ENCODE results near the gene LILRB1.
"Not testable (repeated sequence)": the region's sequence is repeated elsewhere in the genome, so short reads cannot be mapped to it uniquely, and the experiment has no call there.

LILRB1 gene

DNA sequence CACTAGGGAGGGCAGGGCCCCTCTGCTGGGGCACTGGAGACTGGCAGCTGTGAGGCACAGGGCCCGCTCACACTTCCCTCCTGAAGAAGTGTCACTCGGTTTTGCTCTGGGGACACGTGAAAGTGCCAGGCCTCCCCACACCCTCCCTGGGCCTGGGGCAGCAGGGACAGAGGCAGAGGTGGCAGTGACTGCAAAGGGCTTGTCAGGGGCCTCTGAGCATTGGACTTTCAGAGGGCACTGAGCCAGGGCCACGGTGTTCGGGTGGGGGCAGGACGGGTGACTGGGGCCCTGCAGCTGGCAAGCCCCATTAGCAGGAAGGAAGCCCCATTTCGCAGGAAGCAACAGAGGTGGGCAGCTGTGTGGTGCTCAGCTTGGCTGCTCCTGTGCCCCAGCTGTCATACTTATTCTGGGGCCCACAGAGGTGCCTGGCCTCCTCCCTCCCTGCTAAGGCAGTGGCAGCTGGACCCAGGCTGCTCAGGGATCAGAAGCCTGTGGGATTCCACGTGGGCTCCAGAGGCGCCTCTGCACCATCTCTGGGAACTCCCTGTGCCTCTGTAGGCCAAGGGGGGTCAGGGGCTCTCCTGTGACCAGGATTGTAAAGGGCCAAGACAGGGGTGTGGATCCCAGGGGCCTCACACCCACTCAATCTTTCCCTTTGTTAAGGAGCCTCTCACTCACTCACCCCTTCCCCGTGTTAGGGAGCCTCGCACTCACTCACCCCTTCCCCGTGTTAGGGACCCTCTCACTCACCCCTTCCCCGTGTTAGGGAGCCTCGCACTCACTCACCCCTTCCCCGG is 5.2 kb upstream of the LILRB1 start:
- DNase-seq = not testable (repeated sequence)

DNA sequence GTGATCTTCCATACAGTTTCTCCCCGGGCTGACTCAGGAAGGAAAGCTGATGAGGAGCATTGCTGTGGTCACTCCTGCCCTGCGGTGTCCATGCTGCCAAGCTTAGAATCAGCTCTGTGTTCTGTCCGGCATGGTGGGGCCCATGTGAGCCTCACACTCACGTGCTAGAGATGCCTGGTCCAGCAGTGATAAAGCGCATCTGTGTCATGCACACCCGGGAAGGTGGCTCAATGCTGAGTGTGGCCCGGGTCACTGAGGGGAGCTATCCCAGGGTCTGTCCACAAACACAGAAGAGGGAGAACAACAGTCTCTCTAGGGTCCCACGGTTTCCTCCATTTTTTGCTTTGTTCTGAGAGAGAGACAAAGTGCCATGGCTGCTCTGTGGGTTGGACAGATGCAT is 3.5 kb upstream of the LILRB1 start:
- DNase-seq = no peak

DNA sequence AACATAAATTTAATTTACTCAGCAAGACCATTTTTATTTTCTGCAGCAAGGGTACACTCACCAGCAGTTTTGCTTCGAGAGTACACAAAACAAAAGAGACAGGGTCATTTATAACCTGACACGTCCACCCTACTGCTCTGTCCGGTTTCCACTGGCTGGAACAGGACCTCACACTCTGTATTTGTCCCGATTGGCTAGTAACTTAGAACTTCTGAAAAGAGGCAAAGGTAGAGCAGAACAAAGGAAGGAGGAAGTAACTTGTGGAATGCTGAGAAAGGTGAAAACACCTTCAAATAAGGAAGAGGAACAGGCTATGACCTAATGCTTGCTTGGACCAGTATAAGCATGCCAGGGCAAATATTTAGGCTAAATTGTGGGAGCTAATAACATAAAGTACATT is 2.4 kb upstream of the LILRB1 start:
- not testable (repeated sequence) for DNase-seq

GRCh38 chr19:54630782-54631181 is 498 bp downstream of the LILRB1 start:
- no peak for DNase-seq

GRCh38 chr19:54631489-54632337 is 1.4 kb downstream of the LILRB1 start:
- DNase-seq = not testable (repeated sequence)

DNA sequence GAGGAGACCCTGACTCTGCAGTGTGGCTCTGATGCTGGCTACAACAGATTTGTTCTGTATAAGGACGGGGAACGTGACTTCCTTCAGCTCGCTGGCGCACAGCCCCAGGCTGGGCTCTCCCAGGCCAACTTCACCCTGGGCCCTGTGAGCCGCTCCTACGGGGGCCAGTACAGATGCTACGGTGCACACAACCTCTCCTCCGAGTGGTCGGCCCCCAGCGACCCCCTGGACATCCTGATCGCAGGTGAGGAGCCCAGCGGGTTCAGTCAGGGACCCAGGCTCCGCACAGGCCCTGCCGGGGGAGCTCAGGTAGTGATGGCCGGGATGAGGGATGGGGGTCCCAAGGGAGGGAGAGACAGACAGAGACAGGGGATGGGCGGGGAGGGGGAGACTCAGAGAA is 2.2 kb downstream of the LILRB1 start:
- not testable (repeated sequence) for DNase-seq

- DNase-seq = no peak
Observed at GRCh38 chr19:54633401-54633800, 3.1 kb downstream of the LILRB1 start.

DNA sequence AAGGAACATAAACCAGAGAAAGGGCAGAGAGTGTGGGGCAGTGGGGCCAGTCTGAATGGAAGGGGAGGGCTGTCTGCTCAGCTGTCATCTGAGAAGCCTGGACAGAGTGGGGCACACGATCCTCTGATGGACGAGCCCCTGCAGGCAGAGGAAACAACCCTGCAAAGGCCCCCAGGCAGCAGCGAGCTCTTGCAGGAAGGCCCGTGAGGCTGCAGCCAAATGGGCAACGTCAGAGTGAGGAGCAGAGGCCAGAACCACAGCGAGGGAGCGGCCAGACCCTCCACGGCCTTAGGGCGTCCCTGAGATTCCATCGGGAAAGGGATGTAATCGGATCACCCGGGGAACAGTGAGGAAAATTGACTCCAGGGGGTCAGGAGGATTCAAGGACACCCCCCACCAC is 5.8 kb downstream of the LILRB1 start:
- not testable (repeated sequence) for DNase-seq

DNA sequence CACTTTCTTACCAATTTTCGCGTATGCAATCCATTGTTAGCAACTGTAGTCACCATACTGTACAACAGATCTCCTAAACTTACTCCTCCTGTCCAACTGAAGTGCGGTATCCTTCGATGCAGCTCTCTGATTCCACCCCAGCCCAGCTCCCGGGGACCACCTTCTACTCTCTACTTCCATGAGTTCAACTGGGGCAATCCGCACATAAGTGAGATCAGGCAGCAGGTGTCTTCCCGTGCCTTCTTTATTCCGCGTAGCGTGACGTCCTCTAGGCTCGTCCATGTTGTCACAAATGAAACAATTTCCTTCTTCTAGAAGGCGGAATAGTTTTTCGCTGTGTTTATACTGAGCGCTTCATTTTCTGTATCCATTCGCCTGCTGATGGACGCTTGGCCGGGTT is 8.4 kb downstream of the LILRB1 start:
- no peak for DNase-seq

GRCh38 chr19:54642953-54643352 is 12.7 kb downstream of the LILRB1 start:
- not testable (repeated sequence) for DNase-seq

DNA sequence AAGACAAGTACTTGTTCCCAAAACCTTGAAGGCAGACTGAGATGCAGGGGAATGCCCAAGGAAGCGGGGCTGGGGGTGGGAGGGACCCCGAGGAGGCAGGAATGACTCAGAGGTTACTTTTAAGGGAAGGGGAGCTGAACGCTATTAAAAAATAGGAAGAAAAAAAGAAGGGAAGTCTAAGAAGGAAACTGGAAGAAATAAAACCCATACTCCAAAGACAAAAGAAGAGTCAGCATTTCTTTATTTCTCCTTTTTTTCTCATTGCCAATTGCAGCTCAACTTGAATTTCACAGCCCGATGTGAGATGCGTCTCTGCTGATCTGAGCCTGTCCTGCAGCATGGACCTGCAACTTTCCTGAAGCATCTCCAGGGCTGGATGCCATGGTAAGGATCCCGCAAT is 13.3 kb downstream of the LILRB1 start:
- not testable (repeated sequence) for DNase-seq

DNA sequence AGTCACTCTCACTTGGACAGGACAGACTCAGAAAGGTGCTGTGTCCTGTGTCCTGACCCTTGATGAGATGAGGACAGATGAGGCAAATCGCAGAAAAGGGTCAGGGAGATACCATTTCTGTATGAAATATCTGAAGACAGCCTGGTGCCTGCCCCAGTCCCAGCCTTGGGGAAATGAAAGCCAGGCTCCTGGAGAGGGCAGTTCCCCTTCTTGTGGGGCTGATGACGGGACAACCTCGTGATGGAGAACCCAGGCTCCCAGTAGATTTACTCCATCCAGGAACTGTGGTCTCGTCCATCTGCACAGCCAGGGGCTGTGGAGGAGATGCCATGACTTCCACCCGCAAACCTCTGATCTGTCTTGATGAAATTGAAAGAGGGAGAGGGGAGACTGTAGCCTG is 13.8 kb downstream of the LILRB1 start:
- DNase-seq = no peak

- DNase-seq = no peak
Observed at GRCh38 chr19:54646331-54646841, 16.1 kb downstream of the LILRB1 start.

- no peak for DNase-seq
Observed at GRCh38 chr19:54648129-54648528, 17.8 kb downstream of the LILRB1 start.

DNA sequence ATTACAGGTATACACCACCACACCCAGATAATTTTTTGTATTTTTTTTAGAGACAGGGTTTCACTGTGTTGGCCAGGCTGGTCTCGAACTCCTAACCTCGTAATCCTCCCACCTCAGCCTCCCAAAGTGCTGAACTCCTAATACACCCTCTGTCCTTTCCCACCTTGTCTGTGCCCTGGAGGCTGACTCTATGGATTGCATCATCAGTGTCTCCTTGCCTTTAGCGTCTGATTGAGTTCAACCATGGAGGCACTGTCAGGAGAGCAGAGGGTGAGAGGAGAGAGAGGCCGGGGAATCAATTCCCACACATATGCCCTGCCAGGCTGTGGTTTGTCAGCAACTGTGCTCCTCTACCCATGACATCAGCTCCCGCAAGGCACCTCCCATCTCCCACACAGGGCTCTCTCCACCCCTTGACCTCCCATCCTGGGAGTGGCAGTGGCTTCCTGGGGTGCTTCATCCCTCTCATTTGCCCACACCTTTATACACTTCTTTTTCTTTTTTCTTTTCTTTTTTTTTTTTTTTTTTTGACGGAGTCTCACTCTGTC is 19.9 kb downstream of the LILRB1 start:
- no peak for DNase-seq

DNA sequence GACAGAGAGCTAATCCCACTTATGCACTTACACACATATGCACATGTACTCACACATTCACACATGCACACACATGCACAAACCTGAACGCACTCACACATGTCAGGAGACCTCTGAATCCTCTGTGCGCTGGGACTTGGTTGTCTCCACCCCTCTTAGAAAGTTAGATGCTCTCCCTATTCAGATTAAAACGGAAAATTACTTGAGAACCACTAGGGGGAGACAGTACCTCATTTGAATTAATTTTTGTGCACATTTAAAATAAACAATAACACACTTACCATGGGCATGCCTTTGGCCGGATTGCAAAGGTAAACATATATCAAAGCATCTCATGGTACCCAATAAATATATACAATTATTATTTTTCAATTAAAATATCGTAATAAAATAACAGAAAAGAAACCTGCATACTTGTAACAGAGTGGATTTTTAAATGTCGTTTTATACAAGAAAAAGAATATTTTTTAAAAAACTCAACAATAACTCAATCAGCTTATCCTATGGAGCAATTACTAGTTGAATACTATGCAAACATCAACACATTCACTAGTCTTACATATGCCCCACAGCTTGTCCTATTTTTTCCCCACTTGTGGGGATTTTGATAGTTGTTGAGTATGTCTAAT is 23.0 kb downstream of the LILRB1 start:
- DNase-seq = peak; percentile 9

GRCh38 chr19:54654447-54655321 is 24.4 kb downstream of the LILRB1 start:
- DNase-seq = no peak

DNA sequence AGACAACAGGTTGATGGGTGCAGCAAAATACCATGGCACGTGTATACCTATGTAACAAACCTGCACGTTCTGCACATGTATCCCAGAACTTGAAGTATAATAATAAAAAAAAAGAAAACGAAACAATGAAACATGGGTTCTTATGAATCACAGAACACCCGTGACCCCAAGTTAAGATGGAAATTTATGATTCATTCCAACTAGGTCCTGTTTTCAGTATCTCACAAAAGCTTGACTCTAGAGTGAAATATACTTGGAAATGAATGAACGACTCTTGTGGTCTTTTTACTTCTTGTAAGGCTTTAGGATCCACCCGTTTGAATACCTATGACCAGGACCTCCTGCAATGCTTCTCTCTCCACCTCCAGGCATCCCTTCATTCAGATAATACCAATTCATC is 29.0 kb downstream of the LILRB1 start:
- no peak for DNase-seq

- DNase-seq = no peak
Observed at GRCh38 chr19:54660306-54660705, 30.0 kb downstream of the LILRB1 start.

DNA sequence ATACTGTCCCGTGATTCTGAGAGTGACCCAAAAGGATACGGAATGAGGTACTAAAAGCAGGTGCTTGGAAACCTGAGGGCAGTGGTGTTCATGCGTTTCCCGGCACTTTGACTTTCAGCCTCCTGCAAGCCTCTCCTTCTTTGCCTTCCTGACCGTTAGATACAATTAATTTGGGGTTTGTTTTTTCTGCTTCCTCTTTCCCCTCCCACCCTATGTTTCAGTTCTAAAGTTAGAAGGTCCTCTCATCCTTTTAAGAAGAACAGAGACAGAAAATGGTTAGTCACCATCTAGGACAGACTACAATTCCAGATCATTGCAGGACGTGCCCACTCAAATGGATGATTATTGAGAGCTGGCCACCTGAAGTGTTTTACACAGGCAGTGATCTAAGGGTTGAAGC is 30.7 kb downstream of the LILRB1 start:
- DNase-seq = no peak

DNA sequence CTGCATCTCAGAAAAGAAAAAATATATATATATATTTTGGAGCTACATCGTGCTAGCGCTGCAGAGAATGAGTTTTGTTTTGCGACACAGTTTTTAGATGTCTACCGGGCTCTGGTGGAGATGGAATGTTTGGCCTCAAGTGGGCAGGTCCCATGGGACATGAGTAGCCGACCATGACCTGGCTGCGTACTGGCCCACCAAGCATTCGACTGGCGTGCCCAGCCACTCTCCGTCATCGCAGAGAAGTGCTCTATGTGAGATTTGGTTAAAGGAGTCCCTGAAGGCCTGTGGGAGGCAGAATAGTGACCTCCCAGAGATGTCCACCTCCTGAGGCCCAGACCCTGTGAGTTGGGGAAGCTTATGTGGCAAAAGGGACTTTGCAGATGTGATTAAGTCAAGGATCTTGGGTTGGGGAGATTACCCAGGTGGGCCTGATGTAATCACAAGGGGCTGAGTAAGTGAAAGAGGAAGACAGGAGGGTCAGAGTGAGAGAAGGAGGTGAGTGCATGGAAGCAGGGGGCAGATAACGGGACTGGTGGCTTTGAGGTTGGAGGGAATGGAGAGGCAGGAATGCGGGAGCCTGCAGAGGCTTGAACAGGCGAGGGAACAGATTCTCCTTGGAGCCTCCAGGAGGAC is 31.7 kb downstream of the LILRB1 start:
- DNase-seq = no peak

GRCh38 chr19:54662730-54663129 is 32.4 kb downstream of the LILRB1 start, which contains the start of gene LILRB4:
Gene LILRB4 (plus strand): TSS chr19:54662985. CDS start chr19:54663034, 49 bp downstream.
- DNase-seq = no peak
